ENCODE measurements around the gene SEMA3E. TPM values are rescaled to one million over a fixed set of nuclear protein-coding genes. Genes with fewer than 3 reads are reported as not detected.
A peak's percentile ranks its signal among the peaks of the same experiment; 100 is the strongest.

Gene SEMA3E
- total RNA-seq, 1 experiment from 2014 or later = 5.8 TPM

DNA sequence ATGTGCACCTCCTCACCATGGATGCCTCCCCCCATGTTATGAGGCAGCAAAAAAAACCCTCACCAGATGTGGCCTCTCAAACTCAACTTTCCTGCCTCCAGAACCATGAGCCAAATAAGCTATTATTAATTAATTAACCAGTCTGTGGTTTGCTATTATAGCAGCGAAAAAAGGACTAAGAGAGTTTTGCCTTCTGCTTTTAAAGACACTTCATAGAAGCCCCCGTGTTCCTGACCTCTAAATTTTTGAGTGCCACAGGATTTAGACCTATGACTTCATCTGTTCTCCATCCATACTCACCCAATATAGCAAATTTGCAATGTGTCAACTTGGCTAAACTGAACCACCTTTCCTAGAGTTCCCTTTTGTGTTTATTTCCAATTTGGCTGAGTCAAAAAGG, 9.2 kb upstream of the SEMA3E start:
- H3K27me3 ChIP-seq (ENCODE audit: control insufficient read depth, insufficient read depth, low read length) = no peaks in the 10 kb centered on the region

DNA sequence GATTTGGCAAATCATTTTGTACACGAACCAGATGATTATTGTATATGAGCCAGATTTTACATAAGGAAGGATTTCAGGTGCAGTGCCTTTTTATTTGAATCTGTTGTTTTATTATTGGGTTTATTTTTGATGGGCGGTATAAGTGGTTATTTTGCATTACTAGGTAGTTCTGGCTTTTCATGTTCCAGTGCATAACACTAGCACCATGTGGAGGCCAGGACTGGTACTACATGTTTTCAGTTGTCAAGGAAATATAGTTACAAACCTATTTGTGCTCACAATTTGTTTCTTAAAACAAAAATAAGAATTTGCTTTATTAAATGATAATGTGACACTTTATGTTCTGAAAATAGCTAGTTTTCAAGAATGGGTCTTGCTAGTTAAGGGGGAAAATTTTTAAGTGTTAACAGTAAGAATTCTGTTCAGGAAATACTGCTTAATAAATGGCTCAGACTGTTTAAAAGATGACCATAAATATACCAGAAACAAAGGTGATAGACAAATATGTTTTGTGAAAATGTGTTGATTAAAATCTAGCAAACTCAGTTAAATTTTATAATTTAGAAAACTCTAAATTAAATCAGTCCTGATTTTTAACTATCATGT, 7.1 kb upstream of the SEMA3E start:
- no peaks in the 10 kb centered on the region for H3K27me3 ChIP-seq (ENCODE audit: control insufficient read depth, insufficient read depth, low read length)
- peak; percentile 26 for DNase-seq

More for the DNA sequence above, 9.2 kb upstream of the SEMA3E start:
- H3K4me3 ChIP-seq (ENCODE audit: insufficient read depth, low read depth, low read length) = no peak overlapping the region
- no peaks in the 10 kb centered on the region for H3K36me3 ChIP-seq (replicated peaks; ENCODE audit: control insufficient read depth, insufficient read depth, low read length)
- DNase-seq = no peak

GRCh38 chr7:83652481-83652880, 3.5 kb upstream of the SEMA3E start:
- Histone ChIP-seq H3K36me3 (replicated peaks; ENCODE audit: control insufficient read depth, insufficient read depth, low read length) (no peaks in the 10 kb centered on the region), H3K4me3 (ENCODE audit: insufficient read depth, low read depth, low read length) (no peak overlapping the region), H3K27me3 (ENCODE audit: control insufficient read depth, insufficient read depth, low read length) (no peaks in the 10 kb centered on the region)
- DNase-seq = no peak

More for the DNA sequence above, 7.1 kb upstream of the SEMA3E start:
- H3K36me3 ChIP-seq (replicated peaks; ENCODE audit: control insufficient read depth, insufficient read depth, low read length) = no peaks in the 10 kb centered on the region
- H3K4me3 ChIP-seq (ENCODE audit: insufficient read depth, low read depth, low read length) = no peak overlapping the region

- no peaks in the 10 kb centered on the region for H3K36me3 ChIP-seq (replicated peaks; ENCODE audit: control insufficient read depth, insufficient read depth, low read length)
- no peaks in the 10 kb centered on the region for H3K27me3 ChIP-seq (ENCODE audit: control insufficient read depth, insufficient read depth, low read length)
- no peak overlapping the region for H3K4me3 ChIP-seq (ENCODE audit: insufficient read depth, low read depth, low read length)
- no peak for DNase-seq
Observed at GRCh38 chr7:83649701-83650100, 762 bp upstream of the SEMA3E start.

GRCh38 chr7:83646027-83646426, 2.9 kb downstream of the SEMA3E start:
- DNase-seq = no peak
- Histone ChIP-seq H3K27me3 (ENCODE audit: control insufficient read depth, insufficient read depth, low read length) (no peaks in the 10 kb centered on the region), H3K36me3 (replicated peaks; ENCODE audit: control insufficient read depth, insufficient read depth, low read length) (no peaks in the 10 kb centered on the region), H3K4me3 (ENCODE audit: insufficient read depth, low read depth, low read length) (no peak overlapping the region; the same call in 1 of the 2 replicates)

DNA sequence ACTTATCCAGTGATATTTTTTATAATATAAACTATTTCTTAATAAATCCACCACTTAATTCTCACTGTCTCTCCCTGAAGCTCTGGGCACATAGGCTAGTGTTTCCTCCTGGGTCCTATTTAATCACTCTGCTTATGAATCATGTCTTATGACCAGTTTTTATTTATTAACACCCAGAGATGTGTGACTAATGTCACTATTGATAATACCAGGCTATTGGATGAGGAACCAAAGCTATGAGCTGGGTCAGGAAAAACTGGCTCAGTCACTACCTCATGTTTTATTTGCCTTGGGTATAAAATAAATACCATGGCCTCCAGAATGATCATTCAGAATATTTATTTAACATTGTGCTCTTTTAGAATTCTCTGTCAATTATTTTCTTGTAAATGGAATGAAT, 5.2 kb downstream of the SEMA3E start:
- Histone ChIP-seq H3K36me3 (replicated peaks; ENCODE audit: control insufficient read depth, insufficient read depth, low read length) (no peaks in the 10 kb centered on the region), H3K4me3 (ENCODE audit: insufficient read depth, low read depth, low read length) (no peak overlapping the region), H3K27me3 (ENCODE audit: control insufficient read depth, insufficient read depth, low read length) (no peaks in the 10 kb centered on the region)
- no peak for DNase-seq

GRCh38 chr7:83643012-83643411, 5.9 kb downstream of the SEMA3E start:
- Histone ChIP-seq H3K36me3 (replicated peaks; ENCODE audit: control insufficient read depth, insufficient read depth, low read length) (no peaks in the 10 kb centered on the region), H3K27me3 (ENCODE audit: control insufficient read depth, insufficient read depth, low read length) (no peaks in the 10 kb centered on the region), H3K4me3 (ENCODE audit: insufficient read depth, low read depth, low read length) (no peak overlapping the region)
- DNase-seq = no peak

GRCh38 chr7:83640731-83641537, 8.0 kb downstream of the SEMA3E start:
- Histone ChIP-seq H3K4me3 (ENCODE audit: insufficient read depth, low read depth, low read length) (no peak overlapping the region), H3K36me3 (replicated peaks; ENCODE audit: control insufficient read depth, insufficient read depth, low read length) (no peaks in the 10 kb centered on the region), H3K27me3 (ENCODE audit: control insufficient read depth, insufficient read depth, low read length) (no peaks in the 10 kb centered on the region)
- peak; percentile 15 for DNase-seq

GRCh38 chr7:83640240-83640639, 8.7 kb downstream of the SEMA3E start:
- Histone ChIP-seq H3K27me3 (ENCODE audit: control insufficient read depth, insufficient read depth, low read length) (no peaks in the 10 kb centered on the region), H3K4me3 (ENCODE audit: insufficient read depth, low read depth, low read length) (no peak overlapping the region), H3K36me3 (replicated peaks; ENCODE audit: control insufficient read depth, insufficient read depth, low read length) (no peaks in the 10 kb centered on the region)
- no peak for DNase-seq

GRCh38 chr7:83633516-83633915, 15.4 kb downstream of the SEMA3E start:
- DNase-seq = no peak
- H3K36me3 ChIP-seq (replicated peaks; ENCODE audit: control insufficient read depth, insufficient read depth, low read length) = no peaks in the 10 kb centered on the region
- no peak overlapping the region for H3K4me3 ChIP-seq (ENCODE audit: insufficient read depth, low read depth, low read length)
- H3K27me3 ChIP-seq (ENCODE audit: control insufficient read depth, insufficient read depth, low read length) = no peaks in the 10 kb centered on the region

- no peak for DNase-seq
- Histone ChIP-seq H3K36me3 (replicated peaks; ENCODE audit: control insufficient read depth, insufficient read depth, low read length) (no peaks in the 10 kb centered on the region), H3K4me3 (ENCODE audit: insufficient read depth, low read depth, low read length) (no peak overlapping the region), H3K27me3 (ENCODE audit: control insufficient read depth, insufficient read depth, low read length) (no peaks in the 10 kb centered on the region)
Observed at GRCh38 chr7:83629117-83629880, 19.6 kb downstream of the SEMA3E start.

GRCh38 chr7:83617858-83618257, 31.1 kb downstream of the SEMA3E start:
- Histone ChIP-seq H3K27me3 (ENCODE audit: control insufficient read depth, insufficient read depth, low read length) (no peaks in the 10 kb centered on the region), H3K36me3 (replicated peaks; ENCODE audit: control insufficient read depth, insufficient read depth, low read length) (no peaks in the 10 kb centered on the region), H3K4me3 (ENCODE audit: insufficient read depth, low read depth, low read length) (no peak overlapping the region)
- DNase-seq = no peak

DNA sequence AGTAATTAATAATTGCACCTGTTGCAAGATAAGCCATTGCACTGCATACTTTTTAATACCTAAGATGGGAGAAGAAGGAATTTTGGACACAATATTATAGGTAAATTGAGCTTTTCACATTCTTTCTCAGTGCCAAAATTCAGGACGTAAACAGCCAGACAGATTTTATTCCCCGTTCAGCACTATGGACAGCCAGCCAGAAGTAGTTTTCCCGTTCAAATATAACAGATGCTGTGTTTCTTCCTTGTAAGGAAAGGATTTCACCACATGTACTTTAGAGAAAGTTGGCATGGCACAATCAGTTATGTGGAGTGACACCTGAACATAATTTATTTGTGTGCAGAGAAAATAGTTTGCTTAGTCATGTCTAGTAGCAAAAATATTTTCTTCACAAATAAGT, 34.8 kb downstream of the SEMA3E start:
- H3K4me3 ChIP-seq (ENCODE audit: insufficient read depth, low read depth, low read length) = no peak overlapping the region
- no peak for DNase-seq
- no peaks in the 10 kb centered on the region for H3K36me3 ChIP-seq (replicated peaks; ENCODE audit: control insufficient read depth, insufficient read depth, low read length)
- no peaks in the 10 kb centered on the region for H3K27me3 ChIP-seq (ENCODE audit: control insufficient read depth, insufficient read depth, low read length)

- no peak for DNase-seq
- no peaks in the 10 kb centered on the region for H3K36me3 ChIP-seq (replicated peaks; ENCODE audit: control insufficient read depth, insufficient read depth, low read length)
- H3K4me3 ChIP-seq (ENCODE audit: insufficient read depth, low read depth, low read length) = no peak overlapping the region
- H3K27me3 ChIP-seq (ENCODE audit: control insufficient read depth, insufficient read depth, low read length) = no peaks in the 10 kb centered on the region
Observed at GRCh38 chr7:83613232-83613631, 35.7 kb downstream of the SEMA3E start.

DNA sequence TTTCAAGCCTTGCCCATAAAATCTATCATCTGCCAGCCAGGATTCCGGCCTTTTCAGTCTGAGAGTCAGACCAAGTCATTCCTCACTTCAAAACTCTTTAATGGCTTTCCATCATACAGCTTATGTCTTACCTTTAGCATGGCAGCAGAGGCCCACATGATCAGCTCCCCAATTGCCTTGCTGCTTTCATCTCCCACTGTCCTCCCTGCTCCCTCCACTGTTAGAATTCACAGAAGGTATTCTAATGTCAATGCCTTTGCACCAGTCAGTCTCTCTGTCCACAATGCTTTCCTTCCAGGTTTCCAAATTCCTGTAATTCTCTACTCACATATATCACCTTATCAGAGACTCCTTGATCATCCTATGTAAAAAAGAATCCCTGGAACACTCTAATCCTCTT, 37.2 kb downstream of the SEMA3E start:
- no peaks in the 10 kb centered on the region for H3K27me3 ChIP-seq (ENCODE audit: control insufficient read depth, insufficient read depth, low read length)
- DNase-seq = no peak
- no peaks in the 10 kb centered on the region for H3K36me3 ChIP-seq (replicated peaks; ENCODE audit: control insufficient read depth, insufficient read depth, low read length)
- no peak overlapping the region for H3K4me3 ChIP-seq (ENCODE audit: insufficient read depth, low read depth, low read length)
